T-helper 17 cell (primary cell): ENCODE results near the gene PERCC1. TPM values are rescaled to one million over a fixed set of nuclear protein-coding genes. Genes with fewer than 3 reads are reported as not detected.

Experiments used
- ATAC-seq: fragments of 150-1000 bp; cut with Tn5 transposase; 2 replicates; pipeline ENCODE4 v1.10.0; 2021; ENCODE audit warnings: mild to moderate bottlenecking, moderate library complexity
- DNase-seq, 3 donors: peaks; one replicate each; pipeline versions ENCODE4 v3.0.0 to v3.0.0-alpha.2; 2020 to 2021
- H3K9me3 ChIP-seq: one replicate; pipeline ENCODE4 v1.7.0; 2013; ENCODE audit warnings: low read length, mild to moderate bottlenecking; ENCODE audit not compliant: control insufficient read depth, poor library complexity, severe bottlenecking
- H3K27ac Mint-ChIP-seq: one replicate; pipeline ENCODE4 v1.8.0; 2022; ENCODE audit warnings: mild to moderate bottlenecking, moderate library complexity, mixed read lengths
- H3K27me3 Mint-ChIP-seq: one replicate; pipeline ENCODE4 v1.8.0; 2022; ENCODE audit warnings: mixed read lengths
- H3K36me3 Mint-ChIP-seq: one replicate; pipeline ENCODE4 v1.8.0; 2022; ENCODE audit warnings: low read depth, mixed read lengths
- H3K4me1 Mint-ChIP-seq: one replicate; pipeline ENCODE4 v1.8.0; 2022; ENCODE audit warnings: mild to moderate bottlenecking, mixed read lengths
- H3K4me3 Mint-ChIP-seq: one replicate; pipeline ENCODE4 v1.8.0; 2022; ENCODE audit warnings: mild to moderate bottlenecking, moderate library complexity, mixed read lengths
- total RNA-seq, 4 donors: library from RNA in 2 of 4; stranded (reverse) in 2 of 4; gene quantifications; one replicate each; pipeline ENCODE4 v1.2.3 and lab custom pipeline; 2022 to 2026

PERCC1 gene
- total RNA-seq, 2 donors from 2014 or later: not detected

GRCh38 chr16:1443403-1443973 lies 12.6 kb downstream of the PERCC1 start:
- H3K4me1 Mint-ChIP-seq: no peaks in the 10 kb centered on the region
- no peak overlapping the region for H3K27ac Mint-ChIP-seq
- DNase-seq (no peak), ATAC-seq (no peak)
- no peak overlapping the region for H3K4me3 Mint-ChIP-seq
- H3K9me3 ChIP-seq: no peaks in the 10 kb centered on the region
- no peaks in the 10 kb centered on the region for H3K27me3 Mint-ChIP-seq
- no peaks in the 10 kb centered on the region for H3K36me3 Mint-ChIP-seq

- Mint-ChIP-seq H3K4me1 (no peaks in the 10 kb centered on the region), H3K27ac (no peak within 1 kb of the TSS), H3K27me3 (no peaks in the 10 kb centered on the region), H3K36me3 (no peaks in the 10 kb centered on the region), H3K4me3 (no peak within 1 kb of the TSS)
- no peak for DNase-seq
- no peaks in the 10 kb centered on the region for H3K9me3 ChIP-seq
- no peak for ATAC-seq
These were observed 13.3 kb downstream of the PERCC1 start, which contains the start of gene CCDC154 for GRCh38 chr16:1443980-1444729. CCDC154 (minus strand) TSS chr16:1444556; CDS start chr16:1444322, 234 bp downstream.

- DNase-seq (no peak), ATAC-seq (peak; percentile 32)
- H3K27me3 Mint-ChIP-seq: no peaks in the 10 kb centered on the region
- H3K36me3 Mint-ChIP-seq: no peaks in the 10 kb centered on the region
- H3K4me3 Mint-ChIP-seq: no peak overlapping the region
- no peaks in the 10 kb centered on the region for H3K4me1 Mint-ChIP-seq
- no peak overlapping the region for H3K27ac Mint-ChIP-seq
- no peaks in the 10 kb centered on the region for H3K9me3 ChIP-seq
These were observed 14.0 kb downstream of the PERCC1 start for GRCh38 chr16:1444730-1445517.

- H3K4me3 Mint-ChIP-seq: no peak overlapping the region
- ATAC-seq (peak; percentile 3), DNase-seq (no peak)
- no peaks in the 10 kb centered on the region for H3K4me1 Mint-ChIP-seq
- no peaks in the 10 kb centered on the region for H3K9me3 ChIP-seq
- H3K36me3 Mint-ChIP-seq: no peaks in the 10 kb centered on the region
- H3K27ac Mint-ChIP-seq: no peak overlapping the region
- no peaks in the 10 kb centered on the region for H3K27me3 Mint-ChIP-seq
These were observed 14.8 kb downstream of the PERCC1 start for GRCh38 chr16:1445518-1446203.

GRCh38 chr16:1446296-1447080 lies 15.6 kb downstream of the PERCC1 start:
- no peak for DNase-seq
- no peaks in the 10 kb centered on the region for H3K36me3 Mint-ChIP-seq
- H3K27me3 Mint-ChIP-seq: no peaks in the 10 kb centered on the region
- no peak overlapping the region for H3K27ac Mint-ChIP-seq
- H3K4me1 Mint-ChIP-seq: no peaks in the 10 kb centered on the region
- H3K9me3 ChIP-seq: no peaks in the 10 kb centered on the region
- no peak for ATAC-seq
- no peak overlapping the region for H3K4me3 Mint-ChIP-seq

GRCh38 chr16:1447965-1448364 lies 17.1 kb downstream of the PERCC1 start:
- Mint-ChIP-seq H3K36me3 (no peaks in the 10 kb centered on the region), H3K4me3 (no peak overlapping the region), H3K27ac (no peak overlapping the region), H3K27me3 (no peaks in the 10 kb centered on the region), H3K4me1 (no peaks in the 10 kb centered on the region)
- ATAC-seq (no peak), DNase-seq (no peak)
- no peaks in the 10 kb centered on the region for H3K9me3 ChIP-seq

GRCh38 chr16:1448536-1449116 lies 17.7 kb downstream of the PERCC1 start:
- Mint-ChIP-seq H3K27ac (no peak overlapping the region), H3K27me3 (no peaks in the 10 kb centered on the region), H3K36me3 (no peaks in the 10 kb centered on the region), H3K4me1 (no peaks in the 10 kb centered on the region), H3K4me3 (no peak overlapping the region)
- no peaks in the 10 kb centered on the region for H3K9me3 ChIP-seq
- ATAC-seq (no peak), DNase-seq (no peak)

- DNase-seq (no peak), ATAC-seq (no peak)
- Mint-ChIP-seq H3K4me3 (no peak overlapping the region), H3K27me3 (no peaks in the 10 kb centered on the region), H3K36me3 (no peaks in the 10 kb centered on the region), H3K4me1 (no peaks in the 10 kb centered on the region), H3K27ac (no peak overlapping the region)
- no peaks in the 10 kb centered on the region for H3K9me3 ChIP-seq
These were observed 18.4 kb downstream of the PERCC1 start for GRCh38 chr16:1449201-1449788.

- Mint-ChIP-seq H3K27ac (no peak overlapping the region), H3K4me1 (no peaks in the 10 kb centered on the region), H3K36me3 (no peaks in the 10 kb centered on the region), H3K27me3 (no peaks in the 10 kb centered on the region), H3K4me3 (no peak overlapping the region)
- DNase-seq (no peak), ATAC-seq (no peak)
- no peaks in the 10 kb centered on the region for H3K9me3 ChIP-seq
These were observed 19.3 kb downstream of the PERCC1 start for GRCh38 chr16:1450218-1450617.

GRCh38 chr16:1450841-1451240 lies 20.0 kb downstream of the PERCC1 start:
- no peaks in the 10 kb centered on the region for H3K27me3 Mint-ChIP-seq
- ATAC-seq (no peak), DNase-seq (no peak)
- no peaks in the 10 kb centered on the region for H3K4me1 Mint-ChIP-seq
- H3K9me3 ChIP-seq: no peaks in the 10 kb centered on the region
- H3K27ac Mint-ChIP-seq: no peak overlapping the region
- no peak overlapping the region for H3K4me3 Mint-ChIP-seq
- H3K36me3 Mint-ChIP-seq: no peaks in the 10 kb centered on the region

- Mint-ChIP-seq H3K36me3 (no peaks in the 10 kb centered on the region), H3K27me3 (no peaks in the 10 kb centered on the region), H3K4me1 (no peaks in the 10 kb centered on the region), H3K4me3 (no peak overlapping the region), H3K27ac (no peak overlapping the region)
- ATAC-seq: no peak
- DNase-seq: no peak
- no peaks in the 10 kb centered on the region for H3K9me3 ChIP-seq
These were observed 21.0 kb downstream of the PERCC1 start for GRCh38 chr16:1451702-1452392.
